K562 (cell line): ENCODE measurements around the gene SLC6A9. TPM values are rescaled to one million over a fixed set of nuclear protein-coding genes. Genes with fewer than 3 reads are reported as not detected.

Experiments used
- ATAC-seq: fragments of 200-7000 bp; cut with Tn5 transposase; 3 replicates; pipeline ENCODE4 v1.9.1; 2020; ENCODE audit warnings: moderate library complexity
- BruUV-seq: library from RNA; stranded (reverse); fragments of 400-500 nt; replicated peaks from 2 replicates; lab custom pipeline; 2021; lab: Mats Ljungman, UMichigan
- CTCF ChIA-PET: fragments of 300-600 bp; formaldehyde crosslinking; extraction: SDS; loops from one replicate; lab custom pipeline; 2021; ENCODE audit warnings: low intra/inter-chr PET ratio; lab: Yijun Ruan, JAX
- POLR2A ChIA-PET: fragments of 300-600, 350-650 bp; sonication (Branson Sonifier 250); formaldehyde crosslinking; extraction: SDS; loops from one replicate; lab custom pipeline; 2021; ENCODE audit warnings: antibody characterized with exemption, inconsistent platforms; lab: Yijun Ruan, JAX
- DNase-seq, 4 experiments: peaks; one replicate each; pipeline versions ENCODE4 v3.0.0 to v3.0.0-alpha.2; 2011 to 2018; ENCODE audit warnings: low spot score in 3 of 4, mixed read lengths in 3 of 4; ENCODE audit errors: extremely low read depth in 1 of 4
- FAIRE-seq: peaks from 2 replicates; lab custom pipeline; 2011; peaks lifted over from hg19 to GRCh38; lab: Jason Lieb, UNC
- H2AFZ ChIP-seq: 2 replicates; pipeline ENCODE4 v1.6.0; 2011; ENCODE audit warnings: low read depth, low read length, control low read depth, inconsistent platforms
- H3K27ac ChIP-seq: fragments of 200-600 bp; 3 replicates; pipeline ENCODE4 v1.8.0; 2011; ENCODE audit warnings: low read depth, mild to moderate bottlenecking, control low read depth, inconsistent platforms, low read length, moderate library complexity, mixed read lengths; ENCODE audit errors: extremely low read depth
- H3K27me3 ChIP-seq, 2 experiments: fragments of 300-600 bp in 1 of 2; 2 replicates in 1 of 2; 3 replicates in 1 of 2; pipeline versions ENCODE4 v1.6.0 to v1.8.0; 2011; ENCODE audit warnings: inconsistent platforms in 2 of 2, low read length in 2 of 2, mild to moderate bottlenecking in 1 of 2, mixed read lengths in 1 of 2, moderate library complexity in 1 of 2; ENCODE audit not compliant: control insufficient read depth in 2 of 2, insufficient read depth in 2 of 2
- H3K36me3 ChIP-seq: fragments of 300-600 bp; 3 replicates; pipeline ENCODE4 v1.8.0; 2011; ENCODE audit warnings: mild to moderate bottlenecking, low read length, inconsistent platforms; ENCODE audit not compliant: control insufficient read depth, insufficient read depth
- H3K4me1 ChIP-seq, 2 experiments: fragments of 200-600 bp in 1 of 2; replicated peaks in 1 of 2; 2 replicates in 1 of 2; 3 replicates in 1 of 2; pipeline versions ENCODE4 v1.5.1 to v1.8.0; 2011; ENCODE audit warnings: inconsistent platforms in 2 of 2, low read length in 2 of 2, mild to moderate bottlenecking in 1 of 2, mixed read lengths in 1 of 2, moderate library complexity in 1 of 2; ENCODE audit not compliant: control insufficient read depth in 2 of 2, insufficient read depth in 2 of 2
- H3K4me2 ChIP-seq: 2 replicates; pipeline ENCODE4 v1.6.1; 2011; ENCODE audit warnings: low read length, control low read depth, inconsistent platforms, mixed read lengths; ENCODE audit not compliant: insufficient read depth
- H3K4me3 ChIP-seq: fragments of 200-600 bp; sonication (generic), shearing (Covaris generic); 2 replicates; pipeline ENCODE4 v1.5.1; 2016; ENCODE audit warnings: control low read depth, inconsistent platforms
- H3K79me2 ChIP-seq: fragments of 200-600 bp; 3 replicates; pipeline ENCODE4 v1.8.0; 2011; ENCODE audit warnings: low read length, inconsistent platforms; ENCODE audit not compliant: control insufficient read depth, insufficient read depth
- H3K9ac ChIP-seq, 2 experiments: 2 replicates each; pipeline versions ENCODE4 v1.6.0 to v1.6.1; 2011; ENCODE audit warnings: low read depth in 2 of 2, low read length in 2 of 2, control low read depth in 1 of 2, inconsistent platforms in 1 of 2, mild to moderate bottlenecking in 1 of 2, mixed read lengths in 1 of 2; ENCODE audit not compliant: insufficient read depth in 1 of 2
- H3K9me1 ChIP-seq: one replicate; pipeline ENCODE4 v1.6.0; 2011; ENCODE audit warnings: inconsistent platforms, mild to moderate bottlenecking, low read length, moderate library complexity; ENCODE audit not compliant: control insufficient read depth, insufficient read depth
- H3K9me3 ChIP-seq: replicated peaks from 2 replicates; pipeline ENCODE4 v1.5.1; 2011; ENCODE audit warnings: low read depth, low read length, inconsistent platforms; ENCODE audit not compliant: control insufficient read depth, insufficient read depth
- H4K20me1 ChIP-seq: replicated peaks from 2 replicates; pipeline ENCODE4 v1.6.1; 2011; ENCODE audit warnings: low read length, inconsistent platforms, mixed read lengths; ENCODE audit not compliant: control insufficient read depth, insufficient read depth
- ATF7 ChIP-seq: fragments of 450-650 bp; IDR thresholded peaks from 2 replicates; pipeline ENCODE4 v1.7.1; 2014; ENCODE audit warnings: mild to moderate bottlenecking, moderate library complexity
- ZNF12 ChIP-seq: sonication (generic); formaldehyde crosslinking; IDR thresholded peaks from 2 replicates; pipeline ENCODE4 v1.4.0; 2020; ENCODE audit warnings: mild to moderate bottlenecking, missing genetic modification reagents
- ZNF121 ChIP-seq: sonication (generic); formaldehyde crosslinking; conservative IDR thresholded peaks from 2 replicates; pipeline ENCODE4 v1.8.0; 2022; ENCODE audit warnings: missing genetic modification reagents
- ZNF280B ChIP-seq: fragments of 250-450 bp; sonication (Bioruptor Pico); IDR thresholded peaks from 2 replicates; pipeline ENCODE4 v1.5.1; 2021; ENCODE audit warnings: mild to moderate bottlenecking
- ZNF395 ChIP-seq: fragments of 200-800 bp; sonication (Bioruptor generic); IDR thresholded peaks from 2 replicates; pipeline ENCODE4 v1.6.1; 2017; ENCODE audit warnings: missing genetic modification characterization, missing compliant biosample characterization
- WGBS: fragments of 100-300 bp; shearing (Covaris generic); methylation state at CpG from one replicate; pipeline ENCODE4 v1.1.6; 2016; ENCODE audit warnings: low coverage, mixed read lengths; ENCODE audit not compliant: insufficient coverage; ENCODE audit errors: missing lambda C conversion rate; 5-methylcytosine and 5-hydroxymethylcytosine counted together
- in situ Hi-C: fragments of 300-500 bp; cut with MboI; formaldehyde crosslinking; loops from 4 replicates; pipeline ENCODE4 v1.15.0; 2018; ENCODE audit warnings: inconsistent platforms, mixed read lengths
- intact Hi-C: fragments of 100-400 bp; cut with micrococcal nuclease; formaldehyde crosslinking; loops from 2 replicates; pipeline ENCODE4 v1.14.2; 2022
- polyA plus RNA-seq, 8 experiments: library from polyadenylated mRNA; depleted of rRNA in 4 of 8; stranded (reverse) in 5 of 8; unstranded in 3 of 8; fragments of >200 nt; fragmentation: Nextera tagmentation in 2 of 8; fragmentation: Illumina TruSeq in 1 of 8; extraction: Ambion mirVana in 2 of 8; extraction: Trizol in 1 of 8; gene quantifications; 2 replicates each; pipeline versions ENCODE4 v1.2.1 to v1.2.3, GENCODE V29; 2011 to 2014; ENCODE audit warnings: inconsistent platforms in 1 of 8, missing spikeins in 1 of 8
- total RNA-seq, 7 experiments: library from RNA; depleted of rRNA in 6 of 7; stranded (reverse); fragments of >200 nt in 6 of 7; fragmentation: Illumina TruSeq in 2 of 7; extraction: Trizol in 2 of 7; gene quantifications; 2 replicates each; pipeline versions ENCODE4 v1.2.1 to v1.2.3, GENCODE V29; 2011 to 2021; ENCODE audit warnings: low replicate concordance in 1 of 7
- TF ChIP-seq, protein P1 (sequence below): fragments of 450-650 bp; IDR thresholded peaks from 2 replicates; pipeline ENCODE4 v1.6.1; 2016; ENCODE audit warnings: missing biosample characterization, missing genetic modification characterization

SLC6A9 gene
- total and polyA plus RNA-seq, 9 of the 15 experiments (the other 6 are each of a cell fraction or from before 2014, with no cell fraction given): 0.17 to 18.7 (median 2.9) TPM

DNA sequence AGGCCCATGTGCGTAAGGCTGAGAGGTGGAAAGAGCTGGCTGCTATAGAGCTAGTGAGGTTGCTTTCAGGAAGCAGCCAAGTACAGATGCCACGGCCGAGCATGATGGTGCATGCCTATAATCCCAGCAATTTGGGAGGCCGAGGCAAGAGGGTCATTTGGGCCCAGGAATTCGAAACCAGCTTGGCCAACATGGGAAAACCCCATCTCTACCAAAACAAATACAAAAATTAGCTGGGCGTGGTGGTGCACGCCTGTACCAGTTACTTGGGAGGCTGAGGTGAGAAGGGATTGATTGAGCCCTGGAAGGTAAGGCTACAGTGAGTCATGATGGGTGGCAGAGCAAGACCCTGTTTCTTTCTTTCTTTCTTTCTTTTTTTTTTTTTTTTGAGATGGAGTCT is 37.2 kb downstream of the SLC6A9 start (continued):
- TF ChIP-seq, protein P1, sequence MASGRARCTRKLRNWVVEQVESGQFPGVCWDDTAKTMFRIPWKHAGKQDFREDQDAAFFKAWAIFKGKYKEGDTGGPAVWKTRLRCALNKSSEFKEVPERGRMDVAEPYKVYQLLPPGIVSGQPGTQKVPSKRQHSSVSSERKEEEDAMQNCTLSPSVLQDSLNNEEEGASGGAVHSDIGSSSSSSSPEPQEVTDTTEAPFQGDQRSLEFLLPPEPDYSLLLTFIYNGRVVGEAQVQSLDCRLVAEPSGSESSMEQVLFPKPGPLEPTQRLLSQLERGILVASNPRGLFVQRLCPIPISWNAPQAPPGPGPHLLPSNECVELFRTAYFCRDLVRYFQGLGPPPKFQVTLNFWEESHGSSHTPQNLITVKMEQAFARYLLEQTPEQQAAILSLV (tag): no peak

DNA sequence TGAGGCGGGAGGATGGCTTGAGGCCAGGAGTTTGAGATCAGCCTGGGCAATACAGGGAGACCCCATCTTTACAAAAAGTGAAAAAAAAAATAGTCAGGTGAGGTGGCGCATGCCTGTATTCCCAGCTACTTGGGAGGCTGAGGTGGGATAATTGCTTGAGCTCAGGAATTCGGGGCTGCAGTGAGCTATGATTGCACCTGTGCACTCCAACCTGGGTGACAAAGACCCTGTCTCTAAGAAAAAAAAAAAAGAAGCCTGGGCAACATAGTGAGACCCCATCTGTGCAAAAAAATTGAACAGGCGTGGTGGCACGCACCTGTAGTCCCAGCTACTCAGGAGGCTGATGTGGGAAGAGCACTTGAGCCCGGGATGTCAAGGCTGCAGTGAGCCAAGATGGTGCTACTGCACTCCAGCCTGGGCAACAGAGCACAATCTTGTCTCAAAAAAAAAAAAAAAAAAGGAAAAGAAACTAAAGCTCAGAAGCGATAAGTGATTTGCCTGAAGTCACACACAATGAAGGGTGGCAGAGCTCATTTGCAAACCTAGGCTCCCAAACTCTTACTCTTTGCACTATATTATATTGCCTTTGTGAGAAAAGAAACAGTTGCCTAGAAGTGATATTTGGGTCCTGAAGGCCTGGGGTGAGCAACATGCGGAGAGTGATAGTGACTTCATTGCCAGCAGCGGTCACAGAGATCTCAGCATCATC is 37.9 kb downstream of the SLC6A9 start:
- 76% methylated on average over 9 of the region's 9 CpGs for WGBS
- intact Hi-C loops (loop anchor here (5.0 to 10.0 kb wide), 2 partner anchors 231 to 301 kb away; no protein-coding TSS in a partner anchor), in situ Hi-C loops (no loop called here)
- BruUV-seq: no TSS peak
- H3K4me3 ChIP-seq: no peak overlapping the region
- POLR2A ChIA-PET: interaction anchor here (0.6 to 1.9 kb wide), 8 partner anchors 12 to 256 kb away, joined by 3 to 7 read pairs (median 4); no protein-coding TSS in a partner anchor
- no peaks in the 10 kb centered on the region for H3K36me3 ChIP-seq
- no peak overlapping the region for H3K9ac ChIP-seq
- DNase-seq (no peak), ATAC-seq (no peak), FAIRE-seq (no peak)
- no peak overlapping the region for H3K4me2 ChIP-seq
- no peak overlapping the region for H2AFZ ChIP-seq
- peaks cover 15 to 61% of the 10 kb centered on the region in 2 experiments; a peak in 4 of 5 replicates for H3K4me1 ChIP-seq
- H3K79me2 ChIP-seq: no peaks in the 10 kb centered on the region
- H4K20me1 ChIP-seq: no peaks in the 10 kb centered on the region
- CTCF ChIA-PET: interaction anchor here (2.1 kb wide), 1 partner anchor 55 kb away, joined by 9 read pairs; no protein-coding TSS in a partner anchor
- TF ChIP-seq ZNF121 (CRISPR knock-in tag) (peak; percentile 77), ZNF395 (no peak), ZNF280B (CRISPR knock-in tag) (no peak), ATF7 (no peak), ZNF12 (CRISPR knock-in tag) (no peak)
- no peak overlapping the region for H3K27ac ChIP-seq
- no peaks in the 10 kb centered on the region for H3K27me3 ChIP-seq
- peaks cover 5% of the 10 kb centered on the region for H3K9me1 ChIP-seq
- H3K9me3 ChIP-seq: no peaks in the 10 kb centered on the region
